Mucosa of descending colon (tissue), 3 donors: ENCODE measurements around the gene USP34. TPM values are rescaled to one million over a fixed set of nuclear protein-coding genes. Genes with fewer than 3 reads are reported as not detected.

Source experiments
- ATAC-seq: fragments of 200-7000 bp; cut with Tn5 transposase; one replicate; pipeline ENCODE4 v1.9.1; 2020; ENCODE audit warnings: mild to moderate bottlenecking, moderate library complexity
- DNase-seq, 3 donors: peaks; one replicate each; pipeline ENCODE4 v3.0.0-alpha.2; 2020
- H3K36me3 ChIP-seq: fragments of 200-600 bp; one replicate; pipeline ENCODE4 v1.8.0; 2021; ENCODE audit warnings: low read depth, mild to moderate bottlenecking
- H3K4me1 ChIP-seq: fragments of 200-600 bp; one replicate; pipeline ENCODE4 v1.8.0; 2021; ENCODE audit warnings: low read depth, mild to moderate bottlenecking
- H3K4me3 ChIP-seq: fragments of 200-600 bp; one replicate; pipeline ENCODE4 v1.8.0; 2021; ENCODE audit warnings: mild to moderate bottlenecking
- H3K9me3 ChIP-seq: fragments of 200-600 bp; one replicate; pipeline ENCODE4 v1.8.0; 2021; ENCODE audit warnings: mild to moderate bottlenecking
- intact Hi-C, 2 donors: fragments of 100-400 bp; cut with DNase I in 1 of 2; cut with micrococcal nuclease in 1 of 2; formaldehyde crosslinking; loops; one replicate each; pipeline versions ENCODE4 v1.11.0 to v1.11.1; 2022; cut with DNase I, micrococcal nuclease
- long read RNA-seq, 2 donors: library from polyadenylated mRNA; unstranded; transcript quantifications; one replicate each; pipeline ENCODE4 v2.0.0, GENCODE V29; 2019 to 2021
- total RNA-seq, 3 donors: library from RNA; stranded (reverse); fragmentation: NEBNext Ultra II Directional in 2 of 3; extraction: Animal tissue kit (Norgen Biotek cat#: 25700) in 2 of 3; gene quantifications; one replicate each; pipeline versions ENCODE4 v1.2.1 to v1.2.4, GENCODE V29; 2021 to 2023
- TF ChIP-seq, protein P1 (sequence below): fragments of 200-600 bp; IDR thresholded peaks from one replicate; pipeline ENCODE4 v1.8.0; 2022; ENCODE audit warnings: antibody characterized with exemption, mild to moderate bottlenecking
- donor health status: DM: no; HTN: no; CAD: no; lungs with moderate emphysema.
- donor health status: DM: no; HTN: no; CAD: no.
- donor health status: DM: no; HTN: yes; CAD: no.

Gene USP34, protein sequence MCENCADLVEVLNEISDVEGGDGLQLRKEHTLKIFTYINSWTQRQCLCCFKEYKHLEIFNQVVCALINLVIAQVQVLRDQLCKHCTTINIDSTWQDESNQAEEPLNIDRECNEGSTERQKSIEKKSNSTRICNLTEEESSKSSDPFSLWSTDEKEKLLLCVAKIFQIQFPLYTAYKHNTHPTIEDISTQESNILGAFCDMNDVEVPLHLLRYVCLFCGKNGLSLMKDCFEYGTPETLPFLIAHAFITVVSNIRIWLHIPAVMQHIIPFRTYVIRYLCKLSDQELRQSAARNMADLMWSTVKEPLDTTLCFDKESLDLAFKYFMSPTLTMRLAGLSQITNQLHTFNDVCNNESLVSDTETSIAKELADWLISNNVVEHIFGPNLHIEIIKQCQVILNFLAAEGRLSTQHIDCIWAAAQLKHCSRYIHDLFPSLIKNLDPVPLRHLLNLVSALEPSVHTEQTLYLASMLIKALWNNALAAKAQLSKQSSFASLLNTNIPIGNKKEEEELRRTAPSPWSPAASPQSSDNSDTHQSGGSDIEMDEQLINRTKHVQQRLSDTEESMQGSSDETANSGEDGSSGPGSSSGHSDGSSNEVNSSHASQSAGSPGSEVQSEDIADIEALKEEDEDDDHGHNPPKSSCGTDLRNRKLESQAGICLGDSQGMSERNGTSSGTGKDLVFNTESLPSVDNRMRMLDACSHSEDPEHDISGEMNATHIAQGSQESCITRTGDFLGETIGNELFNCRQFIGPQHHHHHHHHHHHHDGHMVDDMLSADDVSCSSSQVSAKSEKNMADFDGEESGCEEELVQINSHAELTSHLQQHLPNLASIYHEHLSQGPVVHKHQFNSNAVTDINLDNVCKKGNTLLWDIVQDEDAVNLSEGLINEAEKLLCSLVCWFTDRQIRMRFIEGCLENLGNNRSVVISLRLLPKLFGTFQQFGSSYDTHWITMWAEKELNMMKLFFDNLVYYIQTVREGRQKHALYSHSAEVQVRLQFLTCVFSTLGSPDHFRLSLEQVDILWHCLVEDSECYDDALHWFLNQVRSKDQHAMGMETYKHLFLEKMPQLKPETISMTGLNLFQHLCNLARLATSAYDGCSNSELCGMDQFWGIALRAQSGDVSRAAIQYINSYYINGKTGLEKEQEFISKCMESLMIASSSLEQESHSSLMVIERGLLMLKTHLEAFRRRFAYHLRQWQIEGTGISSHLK (N-terminal part only)
- 100 to 1,000 TPM in 1 of 3 donors, 10 to 100 TPM in 2; 67.9 to 132 (median 88.4) TPM for total RNA-seq
- long read RNA-seq, donor 1, partial matches to known transcripts: 6 of 9 reads
- long read RNA-seq, donor 1, other reads (novel, unspliced or antisense): 3 of 9 reads
- long read RNA-seq, donor 2, partial matches to known transcripts: 5 of 6 reads
- long read RNA-seq, donor 2, other reads (novel, unspliced or antisense): 1 of 6 reads

DNA sequence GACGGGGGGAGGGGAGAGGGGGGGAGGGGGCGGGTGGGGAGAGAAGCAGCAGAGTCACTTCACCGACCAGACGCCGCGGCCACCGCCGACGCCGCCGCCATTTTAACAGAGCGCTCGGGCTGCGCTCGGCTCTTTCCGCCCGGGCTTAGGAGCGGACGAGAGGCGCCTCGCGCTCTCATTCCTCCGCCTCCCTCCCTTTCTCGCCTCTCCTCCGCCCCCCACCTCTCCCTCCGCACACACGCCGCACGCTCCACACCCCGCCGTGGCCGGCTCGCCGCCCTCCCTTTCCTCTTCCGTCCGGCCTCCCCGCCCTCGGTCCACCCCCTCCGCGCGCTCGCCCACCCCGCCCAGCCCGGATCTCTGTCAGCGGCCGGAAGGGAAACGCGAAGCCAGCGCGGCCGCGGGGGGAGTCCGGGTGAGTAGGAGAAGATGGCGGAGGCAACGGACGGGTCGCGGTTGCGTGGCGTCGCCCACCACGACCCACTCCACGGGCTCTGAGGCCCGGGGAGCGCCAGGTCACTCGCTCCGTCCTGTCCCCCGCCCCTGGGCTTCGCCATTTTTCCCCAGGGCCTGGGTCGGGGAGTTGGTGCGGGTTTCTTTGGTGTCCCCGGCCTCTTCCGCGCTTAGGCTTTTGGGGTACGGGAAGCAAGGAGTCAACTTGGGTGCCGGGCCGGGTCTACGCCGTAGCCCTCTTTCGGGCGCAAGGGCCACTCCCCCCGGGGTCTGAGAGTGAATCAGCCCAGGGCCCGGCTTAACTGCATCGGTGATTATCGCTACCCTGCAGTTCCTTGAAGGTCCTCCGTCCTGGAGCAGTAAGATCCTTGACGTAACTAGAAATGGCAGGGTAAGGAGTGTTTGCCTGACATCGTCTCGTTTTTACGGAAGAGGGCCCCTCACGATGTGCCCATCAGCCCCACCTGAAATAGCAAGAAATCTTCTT, at the start of gene USP34:
Gene USP34, minus strand, starts transcription at position 123 of the 940 bp plus-strand sequence. CDS start 395 bp downstream, outside the sequence.
- intact Hi-C loops: no loop called here
- peak within 1 kb of the TSS; percentile 81 for H3K4me3 ChIP-seq
- ATAC-seq (peak; percentile 93), DNase-seq (peak; percentile 94 to 98 (median 97))
- peaks cover 18% of the 10 kb centered on the region for H3K4me1 ChIP-seq
- no peaks in the 10 kb centered on the region for H3K9me3 ChIP-seq
- no peaks in the 10 kb centered on the region for H3K36me3 ChIP-seq
- TF ChIP-seq, protein P1, sequence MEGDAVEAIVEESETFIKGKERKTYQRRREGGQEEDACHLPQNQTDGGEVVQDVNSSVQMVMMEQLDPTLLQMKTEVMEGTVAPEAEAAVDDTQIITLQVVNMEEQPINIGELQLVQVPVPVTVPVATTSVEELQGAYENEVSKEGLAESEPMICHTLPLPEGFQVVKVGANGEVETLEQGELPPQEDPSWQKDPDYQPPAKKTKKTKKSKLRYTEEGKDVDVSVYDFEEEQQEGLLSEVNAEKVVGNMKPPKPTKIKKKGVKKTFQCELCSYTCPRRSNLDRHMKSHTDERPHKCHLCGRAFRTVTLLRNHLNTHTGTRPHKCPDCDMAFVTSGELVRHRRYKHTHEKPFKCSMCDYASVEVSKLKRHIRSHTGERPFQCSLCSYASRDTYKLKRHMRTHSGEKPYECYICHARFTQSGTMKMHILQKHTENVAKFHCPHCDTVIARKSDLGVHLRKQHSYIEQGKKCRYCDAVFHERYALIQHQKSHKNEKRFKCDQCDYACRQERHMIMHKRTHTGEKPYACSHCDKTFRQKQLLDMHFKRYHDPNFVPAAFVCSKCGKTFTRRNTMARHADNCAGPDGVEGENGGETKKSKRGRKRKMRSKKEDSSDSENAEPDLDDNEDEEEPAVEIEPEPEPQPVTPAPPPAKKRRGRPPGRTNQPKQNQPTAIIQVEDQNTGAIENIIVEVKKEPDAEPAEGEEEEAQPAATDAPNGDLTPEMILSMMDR: no peak

DNA sequence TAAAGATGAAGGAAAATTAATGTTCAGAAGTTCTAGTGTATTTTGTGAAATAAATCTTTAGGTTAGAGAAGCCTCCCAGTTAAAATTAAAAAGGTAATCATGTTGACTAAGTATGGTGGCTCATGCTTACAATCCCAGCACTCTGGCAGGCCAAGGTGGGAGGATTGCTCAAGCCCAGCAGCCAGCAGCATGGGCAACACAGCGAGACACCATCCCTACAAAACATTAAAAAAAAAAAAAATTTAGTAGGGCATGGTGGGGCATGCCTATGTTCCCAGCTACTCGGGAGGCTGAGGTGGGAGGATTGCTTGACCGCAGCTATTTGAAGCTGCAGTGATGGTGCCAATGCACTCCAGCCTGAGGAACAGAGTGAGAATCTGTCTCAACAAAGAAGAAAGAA, 49.4 kb upstream of the USP34 start:
- TF ChIP-seq, protein P1: no peak
- DNase-seq (no peak), ATAC-seq (no peak)
- Histone ChIP-seq H3K36me3 (peaks cover 4% of the 10 kb centered on the region), H3K9me3 (no peaks in the 10 kb centered on the region), H3K4me3 (no peak overlapping the region), H3K4me1 (no peaks in the 10 kb centered on the region)
- intact Hi-C loops: no loop called here

DNA sequence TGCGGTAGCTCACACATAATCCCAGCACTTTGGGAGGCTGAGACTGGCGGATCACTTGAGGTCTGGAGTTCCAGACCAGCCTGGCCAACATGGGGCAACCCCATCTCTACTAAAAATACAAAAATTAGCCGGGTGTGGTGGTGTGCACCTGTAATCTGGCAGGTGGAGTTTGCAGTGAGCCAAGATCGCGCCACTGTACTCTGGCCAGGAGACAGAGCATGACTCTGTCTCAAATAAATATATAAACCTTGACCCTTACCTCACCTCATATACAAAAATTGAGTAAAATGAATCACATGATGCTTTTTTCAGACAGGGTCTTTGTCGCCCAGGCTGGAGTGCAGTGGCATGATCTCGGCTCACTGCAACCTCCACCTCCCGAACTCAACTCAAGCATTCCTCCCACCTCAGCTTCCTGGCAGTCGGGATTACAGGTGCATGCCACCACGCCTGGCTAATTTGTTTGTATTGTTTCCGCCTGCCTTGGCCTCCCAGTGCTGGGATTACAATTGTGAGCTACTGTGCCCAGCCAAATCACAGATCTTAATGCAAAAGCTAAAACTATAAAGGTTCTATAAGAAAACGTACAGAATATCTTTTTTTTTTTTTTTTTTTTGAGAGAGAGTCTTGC, 42.0 kb upstream of the USP34 start:
- H3K36me3 ChIP-seq: no peaks in the 10 kb centered on the region
- no peak overlapping the region for H3K4me3 ChIP-seq
- ATAC-seq (peak; percentile 91), DNase-seq (peak in 2 of 3 donors; percentile 52)
- peaks cover 4% of the 10 kb centered on the region for H3K4me1 ChIP-seq
- intact Hi-C loops: no loop called here
- H3K9me3 ChIP-seq: no peaks in the 10 kb centered on the region
- TF ChIP-seq, protein P1: no peak

DNA sequence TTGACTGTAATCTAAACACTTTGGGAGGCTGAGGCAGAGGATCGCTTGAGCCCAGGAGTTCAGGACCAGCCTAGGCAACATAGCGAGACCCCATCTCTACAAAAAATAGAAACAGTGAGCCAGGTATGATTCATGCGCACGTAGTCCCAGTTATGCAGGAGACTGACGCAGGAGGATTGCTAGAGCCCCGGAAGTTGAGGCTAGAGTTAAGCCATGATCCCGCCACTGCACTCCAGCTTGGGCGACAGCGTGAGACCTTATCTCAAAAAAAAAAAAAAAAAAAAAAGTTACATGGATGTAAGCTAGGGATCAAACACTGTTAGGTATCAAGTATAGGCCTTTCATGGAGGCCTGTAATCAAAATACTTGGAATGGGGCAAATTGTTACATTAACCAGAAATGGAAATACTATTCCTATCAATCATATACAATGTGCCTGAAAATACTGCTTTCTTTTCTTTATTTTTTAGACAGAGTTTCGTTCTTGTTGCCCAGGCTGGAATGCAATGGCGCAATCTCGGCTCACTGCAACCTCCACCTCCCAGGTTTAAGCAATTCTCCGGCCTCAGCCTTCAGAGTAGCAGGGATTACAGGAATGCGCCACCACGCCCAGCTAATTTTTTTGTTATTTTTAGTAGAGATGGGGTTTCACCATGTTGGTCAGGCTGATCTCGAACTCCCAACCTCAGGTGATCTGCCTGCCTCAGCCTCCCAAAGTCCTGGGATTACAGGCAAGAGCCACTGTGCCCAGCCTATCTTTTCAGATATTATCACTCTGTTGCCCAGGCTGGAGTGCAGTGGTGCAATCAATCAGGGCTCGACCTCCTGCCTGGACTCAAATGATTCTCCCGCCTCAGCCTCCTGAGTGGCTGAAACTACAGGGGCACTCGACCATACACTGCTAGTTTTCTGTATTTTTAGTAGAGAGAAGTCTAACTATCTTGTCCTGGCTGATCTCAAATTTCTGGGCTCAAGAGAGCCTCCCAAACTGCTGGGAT, 40.1 kb upstream of the USP34 start:
- peaks cover 4% of the 10 kb centered on the region for H3K4me1 ChIP-seq
- H3K36me3 ChIP-seq: no peaks in the 10 kb centered on the region
- ATAC-seq (no peak), DNase-seq (no peak)
- intact Hi-C loops: no loop called here
- H3K4me3 ChIP-seq: no peak overlapping the region
- TF ChIP-seq, protein P1: no peak
- no peaks in the 10 kb centered on the region for H3K9me3 ChIP-seq
